GM20431 (cell line): ENCODE data around the gene SMYD5.

ENCODE experiments used
- in situ Hi-C: fragments of 300-500 bp; cut with MseI, MboI; formaldehyde crosslinking; loops from one replicate; pipeline ENCODE4 v1.15.0; 2020; ENCODE audit warnings: low sequenced_read_pairs; ENCODE audit not compliant: unreplicated experiment

The SMYD5 gene

DNA sequence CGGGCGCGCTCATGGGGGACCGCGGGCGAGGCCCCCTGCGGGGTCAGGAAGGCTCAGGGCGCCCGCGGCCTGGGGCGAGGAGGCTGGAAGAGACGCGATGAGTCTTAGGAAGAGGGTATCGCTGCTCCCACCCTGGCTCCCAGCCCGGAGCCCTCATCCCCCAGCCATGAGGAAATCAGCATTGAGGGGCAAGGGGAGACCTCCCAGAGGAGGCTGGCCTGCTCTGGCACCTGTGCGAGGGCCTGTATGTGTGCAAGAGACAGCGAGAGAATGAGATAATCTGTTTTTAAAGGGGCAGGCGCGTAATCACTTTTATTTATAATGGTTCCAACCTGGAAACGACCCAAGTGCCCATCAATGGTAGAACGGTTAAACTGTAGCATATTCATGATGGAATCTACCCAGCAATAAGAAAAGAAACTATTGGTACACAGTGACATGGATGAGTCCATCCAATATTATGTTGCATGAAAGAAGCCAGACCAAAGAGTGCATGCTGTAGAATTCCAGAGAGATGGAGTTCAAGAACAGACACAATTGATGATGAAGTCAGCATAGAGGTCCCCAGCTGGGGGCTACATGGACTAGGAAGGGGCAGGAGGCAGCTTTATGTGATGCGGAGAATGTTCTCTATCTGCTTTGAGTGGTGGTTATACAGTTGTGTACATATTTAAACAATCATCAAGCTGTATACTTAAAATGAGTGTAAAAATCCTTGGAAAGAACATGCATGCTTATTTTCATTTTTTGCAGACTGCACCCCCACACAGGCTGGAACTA, 55.8 kb downstream of the SMYD5 start:
- in situ Hi-C loops, result no loop called here

DNA sequence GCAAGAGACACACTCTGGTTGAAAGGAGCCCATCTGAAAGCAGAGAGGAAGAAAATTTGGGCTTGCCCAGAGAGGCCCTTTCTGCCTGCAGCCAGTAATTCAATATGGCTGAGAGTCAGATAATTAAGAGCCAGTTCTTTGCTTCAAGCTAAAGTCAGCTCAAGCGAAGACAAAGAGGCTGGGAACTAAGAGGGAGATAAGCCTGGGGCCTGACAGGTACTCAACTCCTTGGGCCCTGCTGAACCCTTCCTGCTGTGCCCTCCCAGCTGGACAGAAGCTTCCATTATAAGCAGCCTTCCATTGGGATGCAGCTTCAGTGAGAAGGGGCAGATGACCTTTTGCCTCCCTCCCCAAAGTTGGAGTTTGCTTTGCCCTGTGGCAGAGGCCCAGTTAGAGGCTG, 58.2 kb downstream of the SMYD5 start:
- in situ Hi-C loops, result no loop called here
